GM03348 (cell line): ENCODE results near the gene STOX2.

Experiments used
- DNase-seq: peaks from one replicate; pipeline ENCODE4 v3.0.0; 2012; ENCODE audit warnings: low spot score

The STOX2 gene, protein sequence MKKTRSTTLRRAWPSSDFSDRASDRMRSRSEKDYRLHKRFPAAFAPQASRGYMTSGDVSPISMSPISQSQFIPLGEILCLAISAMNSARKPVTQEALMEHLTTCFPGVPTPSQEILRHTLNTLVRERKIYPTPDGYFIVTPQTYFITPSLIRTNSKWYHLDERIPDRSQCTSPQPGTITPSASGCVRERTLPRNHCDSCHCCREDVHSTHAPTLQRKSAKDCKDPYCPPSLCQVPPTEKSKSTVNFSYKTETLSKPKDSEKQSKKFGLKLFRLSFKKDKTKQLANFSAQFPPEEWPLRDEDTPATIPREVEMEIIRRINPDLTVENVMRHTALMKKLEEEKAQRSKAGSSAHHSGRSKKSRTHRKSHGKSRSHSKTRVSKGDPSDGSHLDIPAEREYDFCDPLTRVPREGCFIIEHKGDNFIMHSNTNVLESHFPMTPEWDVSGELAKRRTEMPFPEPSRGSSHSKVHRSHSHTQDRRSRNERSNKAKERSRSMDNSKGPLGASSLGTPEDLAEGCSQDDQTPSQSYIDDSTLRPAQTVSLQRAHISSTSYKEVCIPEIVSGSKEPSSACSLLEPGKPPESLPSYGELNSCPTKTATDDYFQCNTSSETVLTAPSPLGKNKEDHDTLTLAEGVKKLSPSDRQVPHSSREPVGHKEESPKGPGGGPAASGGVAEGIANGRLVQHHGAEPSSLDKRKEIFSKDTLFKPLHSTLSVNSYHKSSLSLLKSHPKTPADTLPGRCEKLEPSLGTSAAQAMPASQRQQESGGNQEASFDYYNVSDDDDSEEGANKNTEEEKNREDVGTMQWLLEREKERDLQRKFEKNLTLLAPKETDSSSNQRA (N-terminal part only)

GRCh38 chr4:183905081-183905592 is at the start of gene STOX2:
STOX2 (plus strand) TSS chr4:183905307; CDS start chr4:183906791, 1,484 bp downstream.
- DNase-seq = peak; percentile 34

- no peak for DNase-seq
These were observed 49.5 kb upstream of the STOX2 start for GRCh38 chr4:183855323-183856190.

DNA sequence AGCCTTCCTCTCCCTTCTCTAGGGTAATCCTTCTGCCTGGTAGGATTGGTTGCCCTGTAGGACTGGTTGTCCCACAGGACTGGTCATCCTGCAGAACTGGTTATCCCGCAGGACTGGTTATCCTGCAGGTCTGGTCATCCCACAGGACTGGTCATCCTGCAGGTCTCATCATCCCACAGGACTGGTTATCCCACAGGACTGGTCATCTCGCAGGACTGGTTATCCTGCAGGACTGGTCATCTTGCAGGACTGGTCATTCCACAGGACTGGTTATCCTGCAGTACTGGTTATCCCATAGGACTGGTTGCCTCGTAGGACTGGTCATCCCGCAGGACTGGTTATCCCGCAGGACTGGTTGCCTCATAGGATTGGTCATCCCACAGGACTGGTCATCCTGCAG is 48.1 kb upstream of the STOX2 start:
- no peak for DNase-seq

- DNase-seq = no peak
These were observed 47.0 kb upstream of the STOX2 start for GRCh38 chr4:183858011-183858615.

DNA sequence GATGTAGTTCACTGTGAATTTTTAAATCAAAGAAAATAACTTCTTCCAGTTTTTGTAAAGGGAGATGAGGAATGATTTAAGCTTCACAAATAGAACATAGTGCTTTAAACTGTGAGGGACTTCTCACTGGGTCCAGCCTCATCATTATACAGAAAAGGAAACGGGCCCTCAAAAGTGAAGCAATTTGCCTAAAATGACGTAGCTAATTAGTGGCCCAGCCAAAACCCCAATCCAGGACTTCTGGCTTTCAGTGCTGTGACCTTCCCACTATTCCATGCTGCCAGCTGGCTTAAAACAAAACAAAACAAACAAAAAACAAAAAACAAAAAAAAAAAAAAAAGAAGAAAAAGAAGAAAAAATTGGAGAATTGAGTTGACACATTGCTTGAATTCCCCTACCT is 45.0 kb upstream of the STOX2 start:
- no peak for DNase-seq

DNA sequence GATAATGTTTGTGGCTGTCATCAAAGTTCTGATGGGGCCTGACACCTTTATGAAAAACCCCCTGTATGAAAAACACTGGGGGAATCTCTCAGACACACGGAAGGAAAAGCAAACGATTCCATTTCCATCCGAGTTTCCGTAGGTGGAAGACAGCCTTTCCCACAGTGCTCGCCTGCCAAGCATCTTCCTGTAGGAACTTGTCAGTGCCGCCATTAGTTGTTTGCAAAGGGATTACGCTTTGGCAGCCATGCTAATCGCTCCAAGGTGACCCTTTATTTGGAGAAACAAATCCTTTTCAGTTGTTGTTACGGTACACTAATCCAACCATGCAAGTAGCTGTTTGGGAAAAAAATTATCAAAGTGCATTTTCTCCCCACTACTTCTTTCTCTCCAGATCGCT is 44.4 kb upstream of the STOX2 start:
- no peak for DNase-seq

GRCh38 chr4:183861426-183861825 is 43.7 kb upstream of the STOX2 start:
- no peak for DNase-seq

DNA sequence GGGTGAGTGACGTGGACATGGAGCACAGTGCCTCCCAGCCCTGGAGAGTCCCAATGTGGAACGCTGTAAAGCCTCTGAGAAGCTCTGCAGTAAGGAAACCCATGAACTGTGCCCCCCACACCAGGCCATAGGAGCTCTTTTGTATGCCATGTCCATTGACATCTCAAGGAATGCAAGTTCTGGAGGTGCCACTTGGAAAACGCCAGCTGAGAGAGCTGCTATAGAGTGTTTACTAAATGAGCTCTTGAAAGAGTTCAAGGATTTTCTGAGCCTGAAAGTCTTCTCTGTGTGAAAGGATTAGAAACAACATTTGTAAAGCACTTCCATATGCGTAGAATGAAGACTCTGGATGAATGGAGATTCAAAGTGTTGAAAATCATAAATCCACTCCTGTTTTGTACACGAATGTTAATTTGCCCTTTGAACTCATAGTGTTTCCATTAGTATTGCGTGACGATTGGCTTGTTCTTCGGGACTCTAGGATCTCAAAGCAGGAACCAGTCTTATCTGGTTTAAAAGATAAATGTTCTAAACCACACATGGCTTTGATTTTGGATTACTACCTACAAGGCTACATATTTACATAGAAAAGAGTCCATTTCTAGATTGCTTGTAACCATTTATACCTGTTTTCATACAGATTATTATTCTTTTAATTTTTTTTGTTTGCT is 41.8 kb upstream of the STOX2 start:
- no peak for DNase-seq

DNA sequence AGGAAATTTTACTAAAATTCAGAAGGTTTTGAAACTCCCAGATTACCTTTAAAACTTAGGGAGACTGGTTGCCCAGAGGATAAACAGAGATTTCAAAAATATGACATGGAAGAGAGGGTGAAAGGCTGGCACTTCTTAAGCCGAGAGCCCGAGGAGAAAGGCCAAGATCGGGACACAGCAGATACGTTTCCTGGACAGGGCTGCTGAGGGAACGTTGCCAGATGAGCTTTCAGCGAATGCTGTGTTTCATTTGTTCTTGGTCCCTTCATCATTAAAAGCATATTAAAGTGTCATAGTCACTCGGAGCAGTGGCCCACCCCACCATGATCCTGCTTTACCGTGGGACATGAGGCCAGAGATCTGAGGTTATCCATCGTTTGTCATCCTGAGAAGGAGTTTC is 37.9 kb upstream of the STOX2 start:
- no peak for DNase-seq

- DNase-seq = no peak
These were observed 34.1 kb upstream of the STOX2 start for GRCh38 chr4:183870997-183871396.

- DNase-seq = no peak
These were observed 33.5 kb upstream of the STOX2 start for GRCh38 chr4:183871581-183871980.

- no peak for DNase-seq
These were observed 32.6 kb upstream of the STOX2 start for GRCh38 chr4:183872531-183872930.

- no peak for DNase-seq
These were observed 31.5 kb upstream of the STOX2 start for GRCh38 chr4:183873409-183874185.

- DNase-seq = no peak
These were observed 29.8 kb upstream of the STOX2 start for GRCh38 chr4:183875251-183875825.

DNA sequence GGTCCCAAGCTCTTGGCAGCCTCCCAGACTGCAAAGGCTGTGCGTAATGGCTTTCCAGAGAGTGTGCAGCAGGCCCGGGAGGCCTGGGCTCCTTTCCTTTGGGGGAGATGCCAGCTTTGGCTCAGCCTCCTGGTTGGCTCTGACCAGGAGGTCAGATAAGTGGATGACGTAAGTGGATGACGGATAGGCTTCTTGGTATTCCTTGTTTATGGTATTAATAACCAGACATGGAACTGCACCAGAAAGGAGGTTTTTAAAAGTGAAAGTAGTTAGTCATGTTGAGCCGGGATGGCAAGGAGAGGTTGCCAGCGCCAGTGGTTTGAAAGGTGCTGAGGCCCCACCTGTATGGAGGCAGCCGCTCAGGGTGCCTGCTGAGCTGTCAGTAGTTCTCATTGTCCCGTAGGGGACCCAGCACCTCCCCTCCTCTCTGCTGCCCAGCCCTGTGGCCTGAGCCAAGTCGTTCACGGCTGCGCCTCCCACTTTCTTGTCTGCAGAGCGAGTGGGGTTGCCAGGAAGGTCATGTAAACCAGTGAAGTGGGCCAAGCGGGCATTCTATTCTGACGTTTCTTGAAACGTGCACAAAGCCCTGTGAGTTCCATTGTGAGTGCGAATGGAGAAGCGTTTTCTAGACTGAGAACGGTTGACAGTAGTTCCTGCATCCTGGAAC is 28.7 kb upstream of the STOX2 start:
- DNase-seq = peak; percentile 49

- DNase-seq = no peak
These were observed 26.7 kb upstream of the STOX2 start for GRCh38 chr4:183878251-183878970.

GRCh38 chr4:183885205-183885720 is 19.8 kb upstream of the STOX2 start:
- DNase-seq = no peak

- DNase-seq = no peak
These were observed 17.8 kb upstream of the STOX2 start for GRCh38 chr4:183887351-183887750.
